Neutrophil (primary cell): Measurements from ENCODE around the gene NXPH4.

Experiments used
- H3K27ac ChIP-seq: fragments of 200-600 bp; sonication (generic); 2 replicates; pipeline ENCODE4 v1.5.1; 2016; ENCODE audit warnings: mild to moderate bottlenecking, moderate library complexity
- H3K27me3 ChIP-seq: fragments of 200-600 bp; sonication (generic); 2 replicates; pipeline ENCODE4 v1.6.0; 2016; ENCODE audit warnings: mild to moderate bottlenecking
- H3K36me3 ChIP-seq: fragments of 200-600 bp; sonication (generic); 2 replicates; pipeline ENCODE4 v1.5.1; 2017
- H3K4me1 ChIP-seq, 2 experiments: fragments of 200-600 bp in 1 of 2; sonication (generic) in 1 of 2; 1 replicate in 1 of 2; 2 replicates in 1 of 2; pipeline versions ENCODE4 v1.5.1 to v1.6.1; 2013 to 2016; ENCODE audit warnings: low read depth in 1 of 2, low read length in 1 of 2, mild to moderate bottlenecking in 1 of 2, moderate library complexity in 1 of 2; ENCODE audit not compliant: control insufficient read depth in 1 of 2, insufficient read depth in 1 of 2
- H3K4me3 ChIP-seq, 2 experiments: fragments of 200-600 bp in 1 of 2; sonication (generic) in 1 of 2; 1 replicate in 1 of 2; 2 replicates in 1 of 2; pipeline ENCODE4 v1.5.1; 2013 to 2016; ENCODE audit warnings: low read depth in 1 of 2, low read length in 1 of 2, mild to moderate bottlenecking in 1 of 2, moderate library complexity in 1 of 2
- H3K9me3 ChIP-seq: fragments of 200-600 bp; sonication (generic); 2 replicates; pipeline ENCODE4 v1.5.1; 2016
- TF ChIP-seq, protein P1 (sequence below): fragments of 200-600 bp; sonication (generic); IDR thresholded peaks from 2 replicates; pipeline ENCODE4 v1.5.1; 2016; ENCODE audit warnings: antibody characterized with exemption

The NXPH4 gene

GRCh38 chr12:57223191-57224165 is 6.9 kb downstream of the NXPH4 start:
- no peaks in the 10 kb centered on the region for H3K9me3 ChIP-seq
- H3K27me3 ChIP-seq, result peaks cover 100% of the 10 kb centered on the region
- H3K4me1 ChIP-seq, result peaks cover 19 to 28% of the 10 kb centered on the region in 2 experiments

DNA sequence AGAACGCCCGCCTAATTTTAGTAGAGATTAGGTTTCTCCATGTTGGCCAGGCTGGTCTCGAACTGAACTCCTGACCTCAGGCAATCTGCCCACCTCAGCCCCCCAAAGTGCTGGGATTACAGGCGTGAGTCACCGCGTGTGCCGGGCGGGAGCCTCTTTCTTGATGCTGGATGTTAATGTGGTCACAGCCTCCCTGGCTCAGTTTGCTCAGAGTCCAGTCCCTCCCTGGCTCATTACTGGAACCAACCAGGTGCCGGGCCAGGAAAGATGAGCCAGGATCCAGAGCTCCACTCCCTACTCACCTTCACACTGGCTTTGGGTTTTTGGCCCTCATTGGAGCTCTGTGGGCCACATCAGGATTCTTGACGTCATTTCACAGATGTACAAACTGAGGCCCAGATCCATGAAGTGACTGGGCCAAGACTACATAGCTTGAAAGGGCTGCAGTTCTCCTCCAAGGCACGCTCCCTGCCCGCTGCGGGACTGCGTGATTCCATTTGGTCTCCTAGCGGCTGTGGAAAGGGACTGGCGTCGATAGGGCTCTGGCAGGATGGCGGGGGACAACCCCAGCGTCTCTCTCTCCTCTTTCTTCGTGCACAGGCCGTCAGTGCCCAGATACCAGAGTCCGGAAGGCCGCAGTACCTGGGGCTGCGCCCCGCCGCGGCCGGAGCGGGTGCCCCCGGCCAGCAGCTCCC is 7.8 kb downstream of the NXPH4 start:
- no peaks in the 10 kb centered on the region for H3K36me3 ChIP-seq
- peak overlapping the region in 1 of 2 experiments; percentile 40 for H3K4me3 ChIP-seq
- H3K27ac ChIP-seq, result no peak overlapping the region
- H3K4me1 ChIP-seq, result peaks cover 25 to 35% of the 10 kb centered on the region in 2 experiments
- H3K27me3 ChIP-seq, result peaks cover 98% of the 10 kb centered on the region
- H3K9me3 ChIP-seq, result no peaks in the 10 kb centered on the region
- TF ChIP-seq, protein P1, sequence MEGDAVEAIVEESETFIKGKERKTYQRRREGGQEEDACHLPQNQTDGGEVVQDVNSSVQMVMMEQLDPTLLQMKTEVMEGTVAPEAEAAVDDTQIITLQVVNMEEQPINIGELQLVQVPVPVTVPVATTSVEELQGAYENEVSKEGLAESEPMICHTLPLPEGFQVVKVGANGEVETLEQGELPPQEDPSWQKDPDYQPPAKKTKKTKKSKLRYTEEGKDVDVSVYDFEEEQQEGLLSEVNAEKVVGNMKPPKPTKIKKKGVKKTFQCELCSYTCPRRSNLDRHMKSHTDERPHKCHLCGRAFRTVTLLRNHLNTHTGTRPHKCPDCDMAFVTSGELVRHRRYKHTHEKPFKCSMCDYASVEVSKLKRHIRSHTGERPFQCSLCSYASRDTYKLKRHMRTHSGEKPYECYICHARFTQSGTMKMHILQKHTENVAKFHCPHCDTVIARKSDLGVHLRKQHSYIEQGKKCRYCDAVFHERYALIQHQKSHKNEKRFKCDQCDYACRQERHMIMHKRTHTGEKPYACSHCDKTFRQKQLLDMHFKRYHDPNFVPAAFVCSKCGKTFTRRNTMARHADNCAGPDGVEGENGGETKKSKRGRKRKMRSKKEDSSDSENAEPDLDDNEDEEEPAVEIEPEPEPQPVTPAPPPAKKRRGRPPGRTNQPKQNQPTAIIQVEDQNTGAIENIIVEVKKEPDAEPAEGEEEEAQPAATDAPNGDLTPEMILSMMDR, result no peak

More at GRCh38 chr12:57223191-57224165, 6.9 kb downstream of the NXPH4 start:
- Histone ChIP-seq H3K36me3 (no peaks in the 10 kb centered on the region), H3K27ac (no peak overlapping the region), H3K4me3 (no peak overlapping the region)
- TF ChIP-seq, protein P1, result no peak

GRCh38 chr12:57224973-57225679 is 8.5 kb downstream of the NXPH4 start:
- peak overlapping the region; percentile 23 to 40 for H3K4me3 ChIP-seq
- TF ChIP-seq, protein P1, result peak; percentile 75
- no peaks in the 10 kb centered on the region for H3K36me3 ChIP-seq
- H3K27me3 ChIP-seq, result peaks cover 91% of the 10 kb centered on the region
- peaks cover 32 to 42% of the 10 kb centered on the region in 2 experiments for H3K4me1 ChIP-seq
- H3K27ac ChIP-seq, result no peak overlapping the region
- no peaks in the 10 kb centered on the region for H3K9me3 ChIP-seq

GRCh38 chr12:57225680-57226210 is 9.2 kb downstream of the NXPH4 start:
- H3K27ac ChIP-seq, result no peak overlapping the region
- H3K4me3 ChIP-seq, result no peak overlapping the region
- peaks cover 85% of the 10 kb centered on the region for H3K27me3 ChIP-seq
- no peaks in the 10 kb centered on the region for H3K9me3 ChIP-seq
- H3K36me3 ChIP-seq, result no peaks in the 10 kb centered on the region
- H3K4me1 ChIP-seq, result peaks cover 38 to 48% of the 10 kb centered on the region in 2 experiments
- TF ChIP-seq, protein P1, result no peak
